ENCODE results near the gene MAP3K7.

The MAP3K7 gene

DNA sequence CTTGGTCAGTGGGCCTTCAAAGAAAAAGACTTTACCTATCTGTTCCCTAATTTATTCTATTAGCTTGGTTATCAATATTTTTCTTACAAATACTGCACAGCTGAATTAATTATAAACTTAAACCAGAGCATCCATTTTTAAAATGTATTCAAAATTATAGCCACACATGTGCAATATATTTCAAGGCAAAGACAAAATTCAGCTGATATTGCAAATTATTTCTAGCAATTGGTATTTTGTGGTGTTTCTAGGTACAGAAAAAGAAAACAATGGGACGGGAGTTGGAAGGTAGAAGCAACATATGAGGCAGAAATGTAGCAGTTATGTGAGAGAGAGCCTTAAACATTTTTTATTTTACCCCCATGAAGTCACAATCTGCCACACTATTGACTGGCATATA, 64.9 kb downstream of the MAP3K7 start:
- TF ChIP-seq, protein P1, sequence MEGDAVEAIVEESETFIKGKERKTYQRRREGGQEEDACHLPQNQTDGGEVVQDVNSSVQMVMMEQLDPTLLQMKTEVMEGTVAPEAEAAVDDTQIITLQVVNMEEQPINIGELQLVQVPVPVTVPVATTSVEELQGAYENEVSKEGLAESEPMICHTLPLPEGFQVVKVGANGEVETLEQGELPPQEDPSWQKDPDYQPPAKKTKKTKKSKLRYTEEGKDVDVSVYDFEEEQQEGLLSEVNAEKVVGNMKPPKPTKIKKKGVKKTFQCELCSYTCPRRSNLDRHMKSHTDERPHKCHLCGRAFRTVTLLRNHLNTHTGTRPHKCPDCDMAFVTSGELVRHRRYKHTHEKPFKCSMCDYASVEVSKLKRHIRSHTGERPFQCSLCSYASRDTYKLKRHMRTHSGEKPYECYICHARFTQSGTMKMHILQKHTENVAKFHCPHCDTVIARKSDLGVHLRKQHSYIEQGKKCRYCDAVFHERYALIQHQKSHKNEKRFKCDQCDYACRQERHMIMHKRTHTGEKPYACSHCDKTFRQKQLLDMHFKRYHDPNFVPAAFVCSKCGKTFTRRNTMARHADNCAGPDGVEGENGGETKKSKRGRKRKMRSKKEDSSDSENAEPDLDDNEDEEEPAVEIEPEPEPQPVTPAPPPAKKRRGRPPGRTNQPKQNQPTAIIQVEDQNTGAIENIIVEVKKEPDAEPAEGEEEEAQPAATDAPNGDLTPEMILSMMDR (IDR thresholded peaks at IDR 0.05; ENCODE audit: low read depth, low read length) = no peak
- DNase-seq (ENCODE audit: low read depth, low spot score) = no peak
- in situ Hi-C loops (cut with HindIII; ENCODE audit: low sequenced_read_pairs) = no loop called here
- H3K4me3 ChIP-seq (ENCODE audit: low read depth, low read length) = no peak overlapping the region

GRCh38 chr6:90516074-90516660, 70.7 kb downstream of the MAP3K7 start:
- in situ Hi-C loops (cut with HindIII; ENCODE audit: low sequenced_read_pairs) = no loop called here
- no peak for DNase-seq (ENCODE audit: low read depth, low spot score)
- H3K4me3 ChIP-seq (ENCODE audit: low read depth, low read length) = no peak overlapping the region
- TF ChIP-seq, protein P1 (IDR thresholded peaks at IDR 0.05; ENCODE audit: low read depth, low read length) = no peak

DNA sequence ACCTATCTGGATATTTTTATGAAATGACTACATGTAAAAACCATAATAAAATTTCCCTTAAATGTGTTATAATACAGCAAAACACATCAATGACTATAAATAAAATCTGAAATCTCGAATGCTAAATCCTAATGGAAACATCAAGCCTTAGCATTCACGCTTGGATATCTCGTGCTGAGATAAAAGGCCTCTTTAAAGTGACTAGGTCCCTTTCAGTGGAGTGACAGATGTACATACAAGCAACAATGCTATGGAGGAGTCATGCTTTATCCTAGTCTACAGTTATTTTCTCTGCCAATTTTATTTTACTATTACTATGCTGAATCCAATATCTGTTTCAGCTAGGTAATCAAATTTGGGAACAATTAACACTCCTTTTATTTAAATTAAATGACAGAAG, 72.4 kb downstream of the MAP3K7 start:
- in situ Hi-C loops (cut with HindIII; ENCODE audit: low sequenced_read_pairs) = no loop called here
- DNase-seq (ENCODE audit: low read depth, low spot score) = no peak

DNA sequence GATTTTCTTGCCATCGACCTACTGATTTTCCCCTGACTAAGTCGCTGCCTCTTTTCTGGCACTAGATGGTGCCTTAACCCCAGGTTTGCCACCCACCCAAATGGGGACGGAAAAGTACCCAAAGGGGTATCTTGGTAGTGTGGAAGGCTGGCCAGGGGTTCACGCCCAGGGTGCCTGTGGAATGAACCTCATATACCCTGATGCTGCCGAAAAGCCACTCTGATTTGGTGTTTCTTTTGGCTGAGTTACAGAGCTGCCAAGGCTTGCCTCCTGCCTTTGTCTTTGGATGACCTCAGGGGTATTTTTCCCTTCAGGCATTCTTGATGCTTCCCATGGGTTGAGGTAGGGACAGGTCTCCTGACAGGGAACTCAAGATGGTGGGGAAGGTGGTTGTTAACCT, 78.1 kb downstream of the MAP3K7 start:
- TF ChIP-seq, protein P1 (IDR thresholded peaks at IDR 0.05; ENCODE audit: low read depth, low read length) = no peak
- in situ Hi-C loops (cut with HindIII; ENCODE audit: low sequenced_read_pairs) = no loop called here

More for the DNA sequence above, 72.4 kb downstream of the MAP3K7 start:
- H3K4me3 ChIP-seq (ENCODE audit: low read depth, low read length) = no peak overlapping the region
- TF ChIP-seq, protein P1 (IDR thresholded peaks at IDR 0.05; ENCODE audit: low read depth, low read length) = no peak

GRCh38 chr6:90502866-90503407, 83.9 kb downstream of the MAP3K7 start:
- no peak overlapping the region for H3K4me3 ChIP-seq (ENCODE audit: low read depth, low read length)
- in situ Hi-C loops (cut with HindIII; ENCODE audit: low sequenced_read_pairs) = no loop called here
- TF ChIP-seq, protein P1 (IDR thresholded peaks at IDR 0.05; ENCODE audit: low read depth, low read length) = no peak
- DNase-seq (ENCODE audit: low read depth, low spot score) = no peak

More for the DNA sequence above, 78.1 kb downstream of the MAP3K7 start:
- DNase-seq (ENCODE audit: low read depth, low spot score) = no peak
- H3K4me3 ChIP-seq (ENCODE audit: low read depth, low read length) = no peak overlapping the region

DNA sequence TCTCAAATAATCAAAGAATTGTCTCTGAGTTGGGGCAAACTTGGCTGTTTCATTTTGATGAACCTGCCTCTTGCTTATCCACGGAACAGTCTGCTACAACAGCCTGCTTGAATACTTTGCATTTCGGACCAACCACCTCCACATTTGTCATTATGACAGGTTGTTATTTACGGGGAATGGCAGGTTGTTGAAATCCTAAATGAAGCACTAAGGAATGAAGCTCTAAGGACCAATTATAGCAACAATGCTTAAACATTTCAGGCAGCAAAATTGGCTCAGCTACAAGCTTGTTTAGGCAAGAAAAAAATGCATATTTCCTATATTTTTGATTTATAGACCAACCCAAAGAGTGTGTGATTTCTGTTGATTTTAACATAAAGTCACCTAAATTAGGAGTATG, 84.5 kb downstream of the MAP3K7 start:
- no peak overlapping the region for H3K4me3 ChIP-seq (ENCODE audit: low read depth, low read length)
- TF ChIP-seq, protein P1 (IDR thresholded peaks at IDR 0.05; ENCODE audit: low read depth, low read length) = no peak
- in situ Hi-C loops (cut with HindIII; ENCODE audit: low sequenced_read_pairs) = no loop called here
- DNase-seq (ENCODE audit: low read depth, low spot score) = no peak
